OCI-LY7 (cell line): ENCODE results near the gene HRC.

Source experiments
- CTCF ChIP-seq: fragments of 200-600 bp; sonication (generic); conservative IDR thresholded peaks from 2 replicates; pipeline ENCODE4 v1.5.1; 2014; ENCODE audit warnings: mild to moderate bottlenecking, antibody characterized with exemption, low read length, moderate library complexity, mixed read lengths
- EZH2phosphoT487 ChIP-seq: fragments of 200-600 bp; sonication (generic); IDR thresholded peaks from 2 replicates; pipeline ENCODE4 v1.6.1; 2018; ENCODE audit warnings: low read depth, borderline replicate concordance, mild to moderate bottlenecking, mixed run types, antibody characterized with exemption, low read length, moderate library complexity, mixed read lengths

DNA sequence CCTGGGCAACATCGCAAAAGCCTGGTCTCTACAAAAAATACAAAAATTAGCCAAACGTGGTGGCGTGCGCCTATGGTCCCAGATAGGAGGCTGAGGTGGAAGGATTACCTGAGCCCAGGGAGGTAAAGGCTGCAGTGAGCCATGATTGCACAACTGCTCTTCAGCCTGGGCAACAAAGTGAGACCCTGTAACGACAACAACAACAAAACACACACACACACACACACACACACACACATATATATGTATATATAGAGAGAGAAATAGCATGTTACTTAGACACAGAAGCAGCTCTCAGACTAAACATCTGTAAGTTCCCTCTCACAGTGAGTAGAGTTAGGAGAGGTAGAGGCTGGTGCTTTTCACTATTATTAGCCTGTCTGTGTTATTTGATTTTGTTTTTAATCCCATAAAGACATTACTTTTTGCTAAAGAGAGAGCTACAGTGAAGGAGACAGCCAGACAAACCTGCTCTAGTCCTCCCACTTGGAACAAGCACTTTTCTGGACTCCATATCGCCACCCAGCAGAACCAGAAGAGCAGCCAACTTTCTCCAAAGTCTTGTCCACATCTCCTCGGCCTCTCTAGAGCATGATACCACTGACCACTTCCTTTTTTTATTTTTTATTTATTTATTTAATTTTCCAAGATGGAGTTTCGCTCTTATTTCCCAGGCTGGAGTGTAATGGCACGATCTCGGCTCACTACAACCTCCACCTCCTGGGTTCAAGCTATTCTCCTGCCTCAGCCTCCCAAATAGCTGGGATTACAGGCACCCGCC is 43.8 kb downstream of the HRC start:
- no peak; the same call in 1 of the 2 replicates for TF ChIP-seq CTCF
- no peak for TF ChIP-seq EZH2phosphoT487
